GM19035 (cell line): ENCODE data around the gene PBXIP1.
"Not testable (repeated sequence)": the region's sequence is repeated elsewhere in the genome, so short reads cannot be mapped to it uniquely, and the experiment has no call there.

Experiments
- ATAC-seq: cut with Tn5 transposase; IDR thresholded peaks from one replicate; pipeline ENCODE4 v1.9.1; 2021; ENCODE audit not compliant: unreplicated experiment

PBXIP1 gene

DNA sequence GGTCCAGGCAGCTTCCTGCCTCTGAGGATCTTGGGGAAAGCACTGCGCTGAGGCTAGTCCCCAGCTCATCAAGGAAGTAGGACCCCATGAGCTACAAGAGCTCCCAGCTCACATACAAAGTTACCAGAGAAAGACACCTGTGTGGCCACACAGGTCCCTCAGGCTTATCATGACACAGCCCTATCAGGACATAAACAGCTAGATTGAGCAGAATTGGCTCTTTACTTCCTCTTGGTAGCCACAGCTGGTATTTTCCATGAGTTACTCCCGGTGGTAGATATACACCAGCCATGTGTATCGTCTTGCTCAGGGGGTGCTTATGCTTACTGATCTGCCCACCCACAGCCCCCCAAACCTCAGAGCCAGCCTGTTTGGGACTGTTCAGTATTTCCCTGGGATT, 38.7 kb upstream of the PBXIP1 start:
- no peak for ATAC-seq

DNA sequence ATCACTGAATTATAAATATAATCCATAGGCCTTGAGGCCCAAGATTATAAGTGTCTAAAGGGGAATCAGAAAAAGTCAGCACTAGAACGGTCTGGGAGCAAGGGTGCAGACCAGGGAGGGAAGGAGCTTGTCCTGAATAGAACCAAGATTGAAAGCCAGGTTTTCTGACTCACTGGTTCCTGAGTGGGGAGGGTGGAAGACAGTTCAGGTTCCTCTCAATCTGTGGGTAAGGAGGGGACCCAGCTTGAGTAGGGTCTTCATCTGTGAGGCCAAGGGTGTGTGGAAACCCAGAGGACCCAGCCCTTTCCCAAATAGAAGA, 38.3 kb upstream of the PBXIP1 start:
- ATAC-seq = no peak

DNA sequence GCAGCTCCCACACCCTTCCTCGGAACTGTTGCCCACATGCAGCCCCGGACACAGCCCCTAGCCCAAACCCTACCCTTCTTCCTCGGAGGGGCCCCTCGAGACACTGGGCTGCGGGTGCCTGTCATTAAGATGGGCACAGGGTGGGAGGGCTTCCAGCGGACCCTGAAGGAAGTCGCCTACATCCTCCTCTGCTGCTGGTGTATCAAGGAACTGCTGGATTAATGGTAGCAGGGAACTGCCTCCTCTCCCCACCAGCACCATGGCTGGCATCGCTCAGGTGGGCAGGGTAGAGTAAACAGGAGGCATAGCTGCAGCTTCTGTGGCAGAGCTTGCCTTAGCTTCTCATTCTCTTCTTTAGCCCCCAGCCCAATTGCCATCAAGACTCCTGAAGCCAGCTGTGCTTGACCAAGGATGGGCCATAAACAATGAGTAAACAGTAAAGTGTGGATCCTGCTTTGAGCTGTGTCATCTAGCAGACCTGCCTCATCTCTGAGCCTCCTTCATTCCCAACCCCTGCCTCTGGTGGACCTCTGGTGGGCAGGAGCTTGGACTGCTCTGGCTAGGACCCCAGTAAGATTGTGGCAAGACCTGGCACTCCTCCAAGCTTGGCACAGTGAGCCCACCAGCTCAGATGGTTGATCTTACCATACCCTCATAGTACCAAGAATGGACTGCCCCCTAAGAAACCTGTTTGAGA, 37.8 kb upstream of the PBXIP1 start, which contains the start of gene LENEP:
LENEP (plus strand) TSS at position 15 of the 697 bp plus-strand sequence; CDS start at position 37, 22 bp downstream.
- no peak for ATAC-seq

DNA sequence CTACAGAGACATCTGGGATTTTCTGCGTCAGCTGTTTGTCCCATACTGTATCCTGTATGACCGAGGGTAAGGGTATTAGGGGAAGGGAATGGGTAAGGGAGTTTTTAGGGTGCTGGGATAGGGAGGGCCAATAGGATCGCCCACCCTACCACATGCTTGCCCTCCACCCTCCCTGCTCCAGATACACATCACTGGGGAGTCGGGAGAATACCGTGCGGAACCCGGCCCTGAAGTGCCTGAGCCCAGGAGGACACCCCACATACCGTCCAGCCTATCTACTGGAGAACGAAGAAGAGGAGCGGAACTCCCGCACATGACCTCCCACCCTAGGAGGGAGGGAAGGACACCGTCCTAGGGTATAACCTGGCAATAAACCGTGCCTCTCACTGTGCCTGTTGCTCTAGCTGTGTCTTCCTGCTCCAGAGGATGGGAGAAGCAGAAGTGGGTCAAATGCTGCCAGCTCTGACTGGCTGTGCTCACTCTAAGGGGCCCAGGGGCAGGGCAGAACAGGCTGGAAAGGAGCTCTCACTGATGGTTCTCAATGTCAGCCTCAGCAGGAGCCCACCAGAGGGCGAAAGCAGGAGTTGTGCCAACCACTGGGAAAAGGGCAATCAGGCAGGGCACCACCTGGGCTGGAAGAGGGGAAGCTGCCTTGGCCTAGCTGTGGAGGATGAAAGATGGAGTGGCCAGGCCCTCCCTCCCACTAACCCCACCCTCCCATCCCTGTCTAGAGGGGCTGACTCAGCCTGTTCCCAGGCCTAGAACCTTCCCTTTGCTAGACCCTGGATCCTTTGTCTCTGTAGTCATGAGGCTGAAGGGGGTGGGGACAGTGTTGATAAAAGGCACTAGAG, 37.0 kb upstream of the PBXIP1 start:
- ATAC-seq = no peak

DNA sequence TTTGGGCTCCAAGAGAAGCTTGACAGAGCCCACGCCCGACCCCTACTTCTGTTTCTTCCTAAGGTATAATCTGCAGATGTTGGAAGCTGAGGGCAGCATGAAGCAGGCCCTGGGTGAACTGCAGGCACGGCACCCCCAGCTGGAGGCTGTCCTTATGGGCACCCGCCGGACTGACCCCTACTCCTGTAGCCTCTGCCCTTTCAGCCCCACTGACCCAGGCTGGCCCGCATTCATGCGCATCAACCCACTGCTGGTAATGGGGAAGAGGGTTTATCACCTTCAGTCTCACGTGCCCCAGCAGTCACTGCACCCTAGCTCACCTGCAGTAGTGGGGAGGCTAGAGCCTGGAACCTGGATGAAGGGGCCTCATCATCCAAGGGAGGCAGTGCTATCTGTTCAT, 34.4 kb upstream of the PBXIP1 start:
- ATAC-seq = no peak

DNA sequence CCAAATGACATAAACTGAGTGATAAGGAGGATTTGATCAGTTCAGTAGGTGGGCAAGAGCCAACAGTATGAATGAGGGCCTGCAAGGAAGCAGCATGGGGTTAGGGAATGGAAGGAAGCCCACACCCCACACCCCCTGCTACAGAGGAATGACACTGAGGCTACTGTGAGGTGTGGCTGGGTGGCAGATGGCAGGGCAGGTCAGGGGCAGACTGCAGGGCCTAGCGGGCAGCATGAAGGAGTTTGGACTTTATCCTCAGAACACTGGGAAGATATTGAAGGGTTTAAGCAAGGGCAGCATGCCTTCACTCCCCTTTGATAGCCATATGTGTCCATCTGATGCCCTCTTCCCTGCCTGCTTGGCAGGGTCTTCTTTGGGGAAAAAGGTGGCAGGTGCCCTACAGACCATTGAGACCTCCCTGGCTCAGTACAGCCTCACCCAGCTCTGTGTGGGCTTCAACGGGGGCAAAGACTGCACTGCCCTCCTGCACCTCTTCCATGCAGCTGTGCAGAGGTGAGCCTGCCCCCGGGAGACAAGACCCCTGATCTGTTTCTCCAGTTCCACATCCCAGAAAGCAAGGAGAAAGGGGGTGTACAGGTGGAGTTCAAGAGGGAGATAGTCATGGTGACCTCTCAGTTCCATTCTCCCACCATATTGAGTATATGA, 33.4 kb upstream of the PBXIP1 start:
- ATAC-seq = no peak

DNA sequence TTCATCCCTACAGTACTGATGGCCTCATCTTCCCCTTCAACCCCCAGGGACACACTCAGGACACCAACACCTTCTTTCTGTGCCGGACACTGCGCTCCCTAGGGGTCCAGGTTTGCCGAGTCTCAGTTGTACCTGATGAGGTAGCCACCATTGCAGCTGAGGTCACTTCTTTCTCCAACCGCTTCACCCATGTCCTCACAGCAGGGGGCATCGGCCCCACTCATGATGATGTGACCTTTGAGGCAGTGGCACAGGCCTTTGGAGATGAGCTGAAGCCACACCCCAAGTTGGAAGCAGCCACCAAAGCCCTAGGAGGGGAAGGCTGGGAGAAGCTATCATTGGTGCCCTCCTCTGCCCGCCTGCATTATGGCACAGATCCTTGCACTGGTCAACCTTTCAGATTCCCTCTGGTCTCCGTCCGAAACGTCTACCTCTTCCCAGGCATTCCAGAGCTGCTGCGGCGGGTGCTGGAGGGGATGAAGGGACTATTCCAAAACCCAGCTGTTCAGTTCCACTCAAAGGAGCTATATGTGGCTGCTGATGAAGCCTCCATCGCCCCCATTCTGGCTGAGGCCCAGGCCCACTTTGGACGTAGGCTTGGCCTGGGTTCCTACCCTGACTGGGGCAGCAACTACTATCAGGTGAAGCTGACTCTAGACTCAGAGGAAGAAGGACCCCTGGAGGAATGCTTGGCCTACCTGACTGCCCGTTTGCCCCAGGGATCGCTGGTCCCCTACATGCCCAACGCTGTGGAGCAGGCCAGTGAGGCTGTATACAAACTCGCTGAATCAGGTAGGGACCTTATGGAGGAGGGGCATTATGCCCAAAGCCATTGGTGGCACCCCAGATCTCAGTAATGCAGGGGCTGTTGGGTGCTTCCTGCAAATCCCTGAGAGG, 32.4 kb upstream of the PBXIP1 start:
- ATAC-seq = no peak

DNA sequence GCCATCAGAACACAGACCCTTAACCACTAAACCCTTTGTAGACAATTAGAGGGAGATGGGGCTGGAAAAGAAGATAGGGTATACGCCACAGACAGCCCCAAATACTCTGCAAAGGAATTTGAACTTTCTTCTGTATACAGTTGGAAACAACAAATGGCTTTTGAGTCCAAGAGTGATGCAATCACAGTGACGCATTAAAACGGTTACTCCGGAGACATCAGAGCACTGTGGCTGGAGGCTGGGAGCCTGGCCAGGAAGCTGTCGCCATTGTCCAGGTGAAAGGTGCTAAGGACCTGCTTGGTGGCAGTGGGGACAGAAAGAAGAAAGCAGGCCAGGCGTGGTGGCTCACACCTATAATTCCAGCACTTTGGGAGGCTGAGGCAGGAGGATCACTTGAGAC, 31.4 kb upstream of the PBXIP1 start:
- no peak for ATAC-seq

DNA sequence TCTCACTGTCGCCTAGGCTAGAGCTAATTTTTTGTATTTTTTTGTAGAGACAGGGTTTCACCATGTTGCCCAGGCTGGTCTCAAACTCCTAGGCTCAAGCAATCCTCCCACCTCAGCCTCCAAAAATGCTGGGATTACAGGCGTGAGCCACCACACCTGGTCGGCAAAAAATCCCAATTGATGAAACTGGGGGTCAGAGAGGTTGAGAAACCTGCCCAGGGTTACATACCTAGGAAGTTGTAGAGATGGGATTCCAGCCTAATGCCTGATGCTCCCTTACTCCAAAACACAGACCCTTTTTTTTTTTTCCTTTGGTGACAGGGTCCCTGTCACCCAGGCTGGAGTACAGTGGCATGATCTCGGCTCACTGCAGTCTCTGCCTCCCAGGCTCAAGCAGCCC, 30.8 kb upstream of the PBXIP1 start:
- ATAC-seq = not testable (repeated sequence)

DNA sequence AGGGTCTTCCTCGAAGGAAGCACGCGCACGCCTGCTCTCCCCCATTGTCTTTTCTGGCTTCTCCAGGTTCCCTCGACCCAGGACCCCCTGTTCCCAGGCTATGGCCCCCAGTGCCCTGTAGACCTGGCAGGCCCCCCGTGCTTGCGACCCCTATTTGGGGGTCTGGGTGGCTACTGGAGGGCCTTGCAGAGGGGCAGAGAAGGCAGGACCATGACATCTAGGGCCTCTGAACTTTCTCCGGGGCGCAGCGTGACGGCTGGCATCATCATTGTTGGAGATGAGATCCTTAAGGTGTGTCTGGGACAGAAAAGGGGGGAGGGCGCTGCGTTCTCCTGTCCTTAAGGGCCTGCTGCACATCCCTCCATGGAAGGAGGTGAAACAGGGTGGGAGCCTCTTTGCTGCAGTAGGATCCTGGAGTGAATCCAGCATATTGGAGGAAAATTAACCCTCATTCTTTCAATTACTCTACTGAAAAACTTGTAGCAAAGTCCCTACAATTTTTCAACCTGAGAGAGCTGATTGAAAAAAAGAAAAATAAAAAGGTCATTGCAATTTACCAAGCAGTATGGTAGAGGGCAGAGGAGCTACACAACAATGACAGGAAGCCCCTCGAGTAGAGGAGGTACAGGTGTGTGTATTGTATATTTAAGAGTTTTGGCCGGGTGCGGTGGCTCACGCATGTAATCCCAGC, 28.0 kb upstream of the PBXIP1 start:
- no peak for ATAC-seq

DNA sequence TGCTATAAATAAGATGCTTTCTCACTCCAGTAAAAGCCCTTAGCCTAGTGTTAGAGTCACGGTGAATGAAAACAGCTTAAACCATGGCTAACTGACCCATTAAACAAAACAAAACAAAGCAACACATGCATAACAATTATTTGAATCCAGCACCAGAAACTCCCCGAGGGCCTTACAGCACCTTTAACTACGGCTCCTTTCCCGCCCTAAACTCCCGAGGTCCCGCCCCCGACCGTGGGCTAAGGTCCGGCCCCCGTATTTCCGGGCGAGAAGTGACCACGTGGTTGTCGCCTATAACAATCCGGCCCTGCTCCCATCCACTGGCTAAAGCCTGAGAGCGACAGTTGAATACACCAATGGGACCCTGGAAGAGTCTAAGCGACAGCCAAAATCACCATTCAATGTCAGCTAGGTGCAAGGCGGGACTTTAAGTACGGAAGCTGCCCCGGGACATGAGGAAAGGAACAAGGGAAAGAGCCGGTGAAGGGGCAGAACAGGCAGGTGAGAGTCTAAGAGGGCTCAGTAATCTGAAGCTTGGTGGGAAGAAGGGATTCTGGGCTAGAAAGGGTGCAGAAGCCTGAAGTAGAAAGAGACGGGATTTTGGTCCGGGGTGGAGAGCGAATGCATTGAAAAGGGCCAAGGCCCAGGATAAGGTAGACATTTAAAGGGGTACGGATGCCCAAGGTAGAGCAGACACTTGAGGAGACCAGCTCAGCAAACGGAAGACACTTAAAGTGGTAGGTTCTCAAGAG, 27.2 kb upstream of the PBXIP1 start, which contains the start of gene FLAD1:
FLAD1 (plus strand) TSS at position 448 of the 752 bp plus-strand sequence. CDS start 351 bp downstream, outside the sequence.
- ATAC-seq = peak; percentile 98

DNA sequence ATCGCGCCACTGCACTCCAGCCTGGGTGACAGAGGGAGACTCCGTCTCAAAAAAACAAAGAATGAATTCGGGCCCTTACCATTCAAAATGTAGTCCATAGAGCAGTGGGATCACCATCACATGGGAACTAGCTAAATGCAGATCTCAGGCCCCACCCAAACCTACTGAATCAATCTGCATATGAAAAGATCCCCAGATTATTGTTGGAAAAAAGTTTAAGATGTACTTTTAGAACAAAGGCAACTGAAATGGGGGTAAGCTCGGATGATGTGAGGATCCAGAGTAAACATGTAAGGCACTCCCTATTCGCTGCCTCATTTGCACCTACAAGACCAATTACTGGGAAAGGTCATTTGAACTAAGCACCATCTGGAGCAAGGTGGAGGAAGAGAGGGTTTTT, 26.4 kb upstream of the PBXIP1 start:
- ATAC-seq = no peak

DNA sequence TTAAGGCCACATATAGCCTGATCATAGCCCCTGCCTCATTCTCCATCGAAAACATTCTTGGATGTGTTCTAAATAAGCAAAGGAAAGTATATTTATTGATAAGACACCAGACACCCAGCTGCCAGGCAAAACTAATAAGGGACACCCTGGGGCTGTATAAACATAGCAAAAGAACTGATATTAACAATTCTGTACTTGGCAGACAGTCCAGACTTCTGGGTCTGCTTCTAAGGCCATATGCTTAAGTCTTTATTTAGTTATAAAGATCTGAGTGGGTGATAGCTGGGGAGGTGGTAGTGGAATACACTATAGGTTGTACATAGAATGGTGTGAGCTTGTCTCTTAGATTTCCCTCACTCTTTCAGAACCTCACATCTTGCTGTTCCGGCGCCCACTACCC, 22.5 kb upstream of the PBXIP1 start:
- no peak for ATAC-seq

DNA sequence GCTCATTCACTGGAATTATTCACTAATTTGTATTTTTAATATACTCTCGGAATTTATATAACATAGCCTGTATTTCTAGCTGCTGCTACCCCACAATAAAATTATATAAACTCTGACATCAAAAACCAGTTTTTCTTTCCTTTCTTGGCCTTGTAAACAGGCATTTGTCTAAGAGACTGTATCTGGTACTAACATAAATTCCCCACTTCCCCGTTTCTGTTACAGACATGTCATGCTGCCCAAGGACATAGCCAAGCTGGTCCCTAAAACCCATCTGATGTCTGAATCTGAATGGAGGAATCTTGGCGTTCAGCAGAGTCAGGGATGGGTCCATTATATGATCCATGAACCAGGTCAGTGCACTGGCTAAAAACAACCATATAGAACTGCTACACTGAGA, 21.9 kb upstream of the PBXIP1 start:
- ATAC-seq = not testable (repeated sequence)

DNA sequence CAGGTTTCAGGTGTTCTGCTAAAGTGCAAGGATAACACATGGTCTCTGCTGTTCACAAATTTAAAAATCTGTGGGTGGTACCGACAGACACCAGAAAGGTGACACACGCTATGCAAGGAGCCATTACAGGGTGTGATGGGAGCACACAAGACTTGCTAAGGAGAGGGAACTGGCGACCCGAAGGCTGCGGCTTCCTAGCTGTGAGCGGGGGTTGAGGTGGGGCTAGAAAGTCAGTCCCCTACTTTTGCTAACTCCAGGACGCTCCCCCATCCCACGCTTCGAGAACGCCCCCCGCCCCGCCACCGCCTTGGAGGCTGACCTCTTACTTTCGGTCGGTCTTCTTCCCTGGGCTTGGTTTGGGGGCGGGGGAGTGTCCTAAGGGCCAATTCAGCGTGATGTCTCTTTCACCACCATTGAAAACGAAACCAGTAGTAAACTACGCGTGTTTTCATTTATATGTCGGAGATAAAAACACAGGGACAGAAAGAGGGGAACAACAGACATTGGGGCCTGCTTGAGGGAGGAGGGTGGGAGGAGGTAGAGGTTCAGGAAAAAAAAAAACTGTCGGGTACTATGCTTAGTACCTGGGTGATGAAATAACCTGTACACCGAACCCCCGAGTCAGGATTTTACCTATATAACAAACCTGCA, 19.6 kb upstream of the PBXIP1 start:
- ATAC-seq = no peak

DNA sequence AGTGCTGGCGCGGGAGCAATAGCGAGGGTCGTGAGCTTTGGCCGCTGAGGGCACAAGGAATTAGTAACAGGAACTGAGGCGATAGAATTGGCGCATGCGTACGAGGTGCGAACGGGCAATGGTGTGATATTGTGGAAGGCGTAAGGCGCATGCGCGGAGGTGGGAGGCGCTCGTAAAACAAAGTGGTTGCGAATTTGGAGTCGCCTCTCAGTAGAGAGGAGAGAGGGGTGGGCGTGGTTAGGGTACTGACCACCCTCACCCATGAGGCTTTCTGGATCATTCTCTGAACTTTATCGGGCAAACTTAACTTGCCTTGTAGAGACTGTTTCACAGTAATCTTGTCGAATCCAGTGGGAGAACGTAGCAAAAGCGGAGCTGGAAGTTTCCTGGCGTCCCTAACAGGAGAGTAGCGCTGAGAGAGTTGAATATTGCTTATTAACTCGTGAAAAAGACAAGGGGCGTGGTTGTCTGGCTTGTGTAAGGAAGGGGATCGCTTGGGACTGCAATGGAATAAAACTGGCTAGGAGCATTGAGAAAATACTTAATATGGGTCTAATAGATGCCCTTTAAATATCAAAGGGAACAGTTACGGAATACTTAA, 19.0 kb upstream of the PBXIP1 start:
- ATAC-seq = peak; percentile 37

DNA sequence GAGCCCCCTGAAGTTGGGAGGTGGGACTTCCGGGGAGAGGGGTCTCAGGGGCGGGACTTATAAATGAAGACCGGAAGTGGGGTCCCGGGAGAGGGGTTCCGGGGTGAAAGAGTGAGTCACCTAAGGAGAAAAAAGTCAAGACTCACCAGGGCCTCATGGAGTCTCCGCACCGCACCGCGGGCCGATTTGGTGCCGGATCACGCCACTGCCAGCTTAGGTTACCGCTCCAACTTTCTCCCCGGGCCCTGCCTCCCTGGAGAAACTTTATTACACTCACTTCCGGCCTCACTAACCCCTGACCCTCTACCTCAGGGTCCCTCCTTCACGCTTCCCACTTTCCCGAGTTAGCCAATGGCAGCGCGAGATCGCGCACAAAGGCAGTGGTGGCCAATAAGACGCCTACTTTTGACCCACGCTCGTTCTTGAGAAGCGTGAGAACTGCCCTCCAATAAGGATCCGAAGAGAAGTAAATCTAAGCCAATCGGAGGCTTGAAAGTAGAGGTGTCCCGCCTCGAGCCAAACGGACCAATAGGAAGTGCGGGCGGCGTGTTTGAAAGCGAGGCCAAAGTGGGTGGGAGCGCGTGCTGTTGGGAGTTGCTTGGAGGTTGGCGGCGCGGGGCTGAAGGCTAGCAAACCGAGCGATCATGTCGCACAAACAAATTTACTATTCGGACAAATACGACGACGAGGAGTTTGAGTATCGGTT, 18.4 kb upstream of the PBXIP1 start, which contains the start of gene CKS1B:
CKS1B (plus strand) TSS at position 580 of the 706 bp plus-strand sequence; CDS start at position 645, 65 bp downstream.
- peak; percentile 77 for ATAC-seq
